Astrocyte (in vitro differentiated cells and primary cell): ENCODE results near the gene EPHB2.

Experiments
- EZH2 ChIP-seq: IDR thresholded peaks from 2 replicates; pipeline ENCODE4 v1.6.1; 2012; ENCODE audit warnings: mild to moderate bottlenecking, low read length, inconsistent platforms; ENCODE audit not compliant: insufficient read depth
- TF ChIP-seq, protein P1 (sequence below): IDR thresholded peaks from 2 replicates; pipeline ENCODE4 v1.5.1; 2011; ENCODE audit warnings: low read depth, mild to moderate bottlenecking, inconsistent platforms, low read length, moderate library complexity; ENCODE audit not compliant: insufficient read depth

DNA sequence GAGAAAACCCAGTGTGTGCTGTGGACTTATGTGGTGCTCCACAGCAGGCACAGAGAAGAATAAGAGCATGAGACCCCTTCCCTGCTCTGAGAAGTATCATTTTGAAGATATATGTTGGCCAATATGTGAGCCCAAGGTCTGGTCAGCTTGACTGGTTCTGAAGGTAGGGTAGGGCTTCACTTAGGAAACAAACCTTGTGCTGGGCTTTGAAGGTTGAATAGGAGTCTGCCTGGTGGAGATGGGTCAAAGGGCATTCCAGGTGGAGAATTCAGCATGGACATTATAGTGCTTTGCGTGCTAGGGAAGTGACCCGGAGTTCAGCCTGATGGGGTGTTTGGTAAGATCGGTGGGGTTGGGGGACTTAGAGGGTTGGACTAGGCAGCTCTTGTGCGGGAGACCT lies 99.1 kb downstream of the EPHB2 start:
- no peak for TF ChIP-seq EZH2
- TF ChIP-seq, protein P1, sequence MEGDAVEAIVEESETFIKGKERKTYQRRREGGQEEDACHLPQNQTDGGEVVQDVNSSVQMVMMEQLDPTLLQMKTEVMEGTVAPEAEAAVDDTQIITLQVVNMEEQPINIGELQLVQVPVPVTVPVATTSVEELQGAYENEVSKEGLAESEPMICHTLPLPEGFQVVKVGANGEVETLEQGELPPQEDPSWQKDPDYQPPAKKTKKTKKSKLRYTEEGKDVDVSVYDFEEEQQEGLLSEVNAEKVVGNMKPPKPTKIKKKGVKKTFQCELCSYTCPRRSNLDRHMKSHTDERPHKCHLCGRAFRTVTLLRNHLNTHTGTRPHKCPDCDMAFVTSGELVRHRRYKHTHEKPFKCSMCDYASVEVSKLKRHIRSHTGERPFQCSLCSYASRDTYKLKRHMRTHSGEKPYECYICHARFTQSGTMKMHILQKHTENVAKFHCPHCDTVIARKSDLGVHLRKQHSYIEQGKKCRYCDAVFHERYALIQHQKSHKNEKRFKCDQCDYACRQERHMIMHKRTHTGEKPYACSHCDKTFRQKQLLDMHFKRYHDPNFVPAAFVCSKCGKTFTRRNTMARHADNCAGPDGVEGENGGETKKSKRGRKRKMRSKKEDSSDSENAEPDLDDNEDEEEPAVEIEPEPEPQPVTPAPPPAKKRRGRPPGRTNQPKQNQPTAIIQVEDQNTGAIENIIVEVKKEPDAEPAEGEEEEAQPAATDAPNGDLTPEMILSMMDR = no peak
